Common myeloid progenitor, CD34-positive (primary cell): ENCODE data around the gene CLSTN2.

Source experiments
- CTCF ChIA-PET: fragments of 350-600 bp; sonication (Branson Sonifier 250); formaldehyde crosslinking; loops from one replicate; lab custom pipeline; 2021; ENCODE audit warnings: antibody characterized with exemption; lab: Charles Lee
- POLR2A ChIA-PET: fragments of 350-600 bp; sonication (Branson Sonifier 250); formaldehyde crosslinking; loops from one replicate; lab custom pipeline; 2021; ENCODE audit warnings: antibody characterized with exemption; lab: Charles Lee
- DNase-seq, 3 donors: peaks; one replicate each; pipeline versions ENCODE4 v3.0.0 to v3.0.0-alpha.2; 2013
- H3K27ac ChIP-seq, 2 experiments: 1 replicate in 1 of 2; 2 replicates in 1 of 2; pipeline ENCODE4 v1.7.0; 2013; ENCODE audit warnings: inconsistent platforms in 2 of 2, low read length in 2 of 2, mild to moderate bottlenecking in 2 of 2, low read depth in 1 of 2, moderate library complexity in 1 of 2; ENCODE audit not compliant: severe bottlenecking in 2 of 2, insufficient read depth in 1 of 2, poor library complexity in 1 of 2
- H3K27me3 ChIP-seq, 5 experiments: replicated peaks in 2 of 5; 1 replicate in 3 of 5; 2 replicates in 2 of 5; pipeline versions ENCODE4 v1.6.1 to v1.7.0; 2013; ENCODE audit warnings: low read length in 4 of 5, mild to moderate bottlenecking in 2 of 5, moderate library complexity in 2 of 5, inconsistent platforms in 1 of 5; ENCODE audit not compliant: insufficient read depth in 5 of 5, control insufficient read depth in 4 of 5
- H3K36me3 ChIP-seq, 4 experiments: 1 replicate in 2 of 4; 2 replicates in 2 of 4; pipeline versions ENCODE4 v1.6.1 to v1.7.0; 2013; ENCODE audit warnings: low read length in 3 of 4, control low read depth in 1 of 4, mild to moderate bottlenecking in 1 of 4; ENCODE audit not compliant: control insufficient read depth in 4 of 4, insufficient read depth in 4 of 4
- H3K4me1 ChIP-seq, 4 experiments: 1 replicate in 3 of 4; 2 replicates in 1 of 4; pipeline versions ENCODE4 v1.6.1 to v1.7.1; 2013; ENCODE audit warnings: low read length in 3 of 4, mild to moderate bottlenecking in 3 of 4, control low read depth in 1 of 4, inconsistent platforms in 1 of 4, moderate library complexity in 1 of 4; ENCODE audit not compliant: control insufficient read depth in 4 of 4, insufficient read depth in 4 of 4; ENCODE audit errors: control extremely low read depth in 1 of 4
- H3K4me3 ChIP-seq, 7 experiments: 1 replicate in 4 of 7; 2 replicates in 3 of 7; pipeline versions ENCODE4 v1.5.1 to v1.7.0; 2013; ENCODE audit warnings: mild to moderate bottlenecking in 7 of 7, low read length in 6 of 7, moderate library complexity in 6 of 7, inconsistent platforms in 2 of 7, low read depth in 2 of 7, control low read depth in 1 of 7; ENCODE audit not compliant: insufficient read depth in 4 of 7, control insufficient read depth in 1 of 7; ENCODE audit errors: extremely low read depth in 1 of 7
- H3K9me3 ChIP-seq, 5 experiments: 1 replicate in 4 of 5; 2 replicates in 1 of 5; pipeline versions ENCODE4 v1.6.1 to v1.7.1; 2013; ENCODE audit warnings: low read length in 4 of 5, mild to moderate bottlenecking in 2 of 5, inconsistent platforms in 1 of 5, low read depth in 1 of 5, moderate library complexity in 1 of 5; ENCODE audit not compliant: control insufficient read depth in 4 of 5, insufficient read depth in 2 of 5; ENCODE audit errors: control extremely low read depth in 1 of 5
- WGBS: methylation state at CpG from one replicate; pipeline ENCODE4 v1.1.5; 2013; ENCODE audit not compliant: insufficient coverage; 5-methylcytosine and 5-hydroxymethylcytosine counted together

CLSTN2 gene

GRCh38 chr3:140540262-140540661 is 605.3 kb downstream of the CLSTN2 start:
- DNase-seq: no peak
- H3K27ac ChIP-seq: no peak overlapping the region
- H3K36me3 ChIP-seq: no peaks in the 10 kb centered on the region
- no peaks in the 10 kb centered on the region for H3K4me1 ChIP-seq
- CTCF ChIA-PET: no interaction called here
- WGBS: 93% methylated on average over 3 of the region's 5 CpGs
- no peaks in the 10 kb centered on the region for H3K9me3 ChIP-seq
- no peaks in the 10 kb centered on the region for H3K27me3 ChIP-seq
- H3K4me3 ChIP-seq: no peak overlapping the region
- POLR2A ChIA-PET: no interaction called here

GRCh38 chr3:140541975-140542653 is 607.1 kb downstream of the CLSTN2 start:
- no peak for DNase-seq
- Histone ChIP-seq H3K9me3 (no peaks in the 10 kb centered on the region), H3K36me3 (no peaks in the 10 kb centered on the region), H3K27me3 (no peaks in the 10 kb centered on the region), H3K4me1 (peaks cover 0 to 3% (median 1%) of the 10 kb centered on the region in 4 experiments), H3K27ac (no peak overlapping the region), H3K4me3 (no peak overlapping the region)
- WGBS: no CpG with 5 or more reads among the region's 1 CpG
- ChIA-PET CTCF (interaction anchor here (0.7 kb wide), 1 partner anchor 330 kb away, joined by 3 read pairs; no protein-coding TSS in a partner anchor), POLR2A (no interaction called here)

- H3K27ac ChIP-seq: no peak overlapping the region
- H3K27me3 ChIP-seq: no peaks in the 10 kb centered on the region
- no peak overlapping the region for H3K4me3 ChIP-seq
- H3K9me3 ChIP-seq: no peaks in the 10 kb centered on the region
- H3K4me1 ChIP-seq: peaks cover 0 to 3% (median 1%) of the 10 kb centered on the region in 4 experiments
- 100% methylated on average over 1 of the region's 1 CpG for WGBS
- no peak for DNase-seq
- H3K36me3 ChIP-seq: no peaks in the 10 kb centered on the region
- POLR2A ChIA-PET: no interaction called here
- CTCF ChIA-PET: no interaction called here
Observed at GRCh38 chr3:140545197-140545596, 610.2 kb downstream of the CLSTN2 start.

- no peak overlapping the region for H3K4me3 ChIP-seq
- ChIA-PET POLR2A (no interaction called here), CTCF (no interaction called here)
- no peaks in the 10 kb centered on the region for H3K27me3 ChIP-seq
- 81% methylated on average over 2 of the region's 2 CpGs for WGBS
- peaks cover 0 to 3% (median 1%) of the 10 kb centered on the region in 4 experiments for H3K4me1 ChIP-seq
- no peak for DNase-seq
- H3K36me3 ChIP-seq: no peaks in the 10 kb centered on the region
- no peak overlapping the region for H3K27ac ChIP-seq
- no peaks in the 10 kb centered on the region for H3K9me3 ChIP-seq
Observed at GRCh38 chr3:140545756-140546155, 610.8 kb downstream of the CLSTN2 start.

GRCh38 chr3:140546649-140547048 is 611.7 kb downstream of the CLSTN2 start:
- Histone ChIP-seq H3K4me1 (peaks cover 0 to 3% (median 1%) of the 10 kb centered on the region in 4 experiments), H3K4me3 (no peak overlapping the region), H3K36me3 (no peaks in the 10 kb centered on the region), H3K9me3 (no peaks in the 10 kb centered on the region), H3K27me3 (no peaks in the 10 kb centered on the region), H3K27ac (no peak overlapping the region)
- CTCF ChIA-PET: no interaction called here
- DNase-seq: peak; percentile 1 to 27 (median 23)
- WGBS: 46% methylated on average over 6 of the region's 6 CpGs
- POLR2A ChIA-PET: no interaction called here

GRCh38 chr3:140552403-140552802 is 617.4 kb downstream of the CLSTN2 start:
- CTCF ChIA-PET: no interaction called here
- Histone ChIP-seq H3K36me3 (no peaks in the 10 kb centered on the region), H3K4me1 (no peaks in the 10 kb centered on the region), H3K27me3 (no peaks in the 10 kb centered on the region), H3K9me3 (no peaks in the 10 kb centered on the region), H3K4me3 (no peak overlapping the region), H3K27ac (no peak overlapping the region)
- 100% methylated on average over 2 of the region's 2 CpGs for WGBS
- no peak for DNase-seq
- POLR2A ChIA-PET: no interaction called here

- Histone ChIP-seq H3K4me3 (no peak overlapping the region), H3K27me3 (no peaks in the 10 kb centered on the region), H3K9me3 (no peaks in the 10 kb centered on the region), H3K36me3 (no peaks in the 10 kb centered on the region), H3K4me1 (no peaks in the 10 kb centered on the region), H3K27ac (no peak overlapping the region)
- DNase-seq: no peak
- whole genome bisulfite sequencing: 98% methylated on average over 5 of the region's 5 CpGs
- ChIA-PET POLR2A (no interaction called here), CTCF (no interaction called here)
Observed at GRCh38 chr3:140552898-140553297, 617.9 kb downstream of the CLSTN2 start.
